GM20000 (cell line): ENCODE results near the gene C11orf98.

ENCODE experiments used
- DNase-seq: peaks from one replicate; pipeline ENCODE4 v3.0.0; 2012; ENCODE audit warnings: low spot score
- CTCF ChIP-seq: IDR thresholded peaks from 2 replicates; pipeline ENCODE4 v1.5.1; 2012; ENCODE audit warnings: mild to moderate bottlenecking, control low read depth; ENCODE audit errors: extremely low read depth, missing control alignments

C11orf98 gene

DNA sequence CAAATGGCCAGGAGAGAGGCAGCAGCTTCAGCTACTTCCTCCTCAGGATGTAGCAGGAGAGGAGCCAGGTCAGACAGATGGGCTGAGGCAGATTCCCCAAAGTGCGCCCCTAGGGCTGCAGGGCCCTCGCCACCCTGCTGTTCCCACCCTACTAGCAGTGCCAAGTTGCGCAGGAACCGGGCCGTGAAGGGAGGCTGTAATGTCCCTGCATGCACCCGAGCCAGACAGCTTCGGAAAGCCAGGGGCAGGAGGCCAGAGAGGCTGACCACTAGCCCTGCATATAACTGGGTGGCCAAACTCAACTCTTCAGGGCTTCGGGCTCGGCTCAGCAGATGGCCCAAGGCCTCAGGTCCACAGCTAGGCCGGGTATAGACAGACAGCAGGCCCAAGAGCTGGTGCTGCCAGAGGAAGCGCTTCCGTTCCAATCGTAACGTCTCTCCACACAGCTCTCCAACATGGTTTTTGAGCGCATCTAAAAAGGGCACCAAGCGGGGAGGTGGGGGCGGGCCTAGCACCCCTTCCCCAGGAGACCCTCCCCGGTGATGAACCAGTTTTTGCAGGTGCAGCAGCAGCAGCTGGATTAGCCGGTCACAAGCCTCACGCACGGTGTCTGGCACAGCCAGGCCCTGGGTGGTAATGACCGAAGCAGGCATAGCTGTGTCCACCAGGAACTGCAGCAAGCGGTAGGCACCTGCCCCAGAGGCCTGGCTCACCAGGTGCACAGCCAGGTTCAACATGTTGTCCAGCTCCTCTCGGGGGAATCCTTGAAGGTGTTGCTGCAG is 16.6 kb downstream of the C11orf98 start:
- no peak for TF ChIP-seq CTCF

DNA sequence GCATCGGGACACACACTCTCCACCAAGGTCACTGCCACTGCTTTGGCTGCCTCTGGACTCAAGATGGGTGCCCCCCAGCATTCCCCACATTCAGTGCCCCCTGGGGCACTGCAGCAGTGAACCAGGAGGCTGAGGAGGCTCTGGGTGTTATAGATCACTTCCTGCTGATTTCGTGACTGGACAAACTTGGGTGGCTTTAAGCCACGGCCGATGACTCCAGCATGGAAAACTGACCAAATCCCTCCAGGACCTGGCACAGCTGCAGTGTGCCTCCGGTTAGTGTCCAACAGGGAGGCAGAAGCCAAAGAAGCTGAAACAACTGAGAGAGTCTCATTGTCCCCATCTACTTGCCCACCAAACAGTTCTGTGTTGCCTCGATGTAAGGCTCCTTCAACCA is 17.4 kb downstream of the C11orf98 start:
- TF ChIP-seq CTCF = no peak
- DNase-seq = no peak

More for the DNA sequence above, 16.6 kb downstream of the C11orf98 start:
- no peak for DNase-seq

DNA sequence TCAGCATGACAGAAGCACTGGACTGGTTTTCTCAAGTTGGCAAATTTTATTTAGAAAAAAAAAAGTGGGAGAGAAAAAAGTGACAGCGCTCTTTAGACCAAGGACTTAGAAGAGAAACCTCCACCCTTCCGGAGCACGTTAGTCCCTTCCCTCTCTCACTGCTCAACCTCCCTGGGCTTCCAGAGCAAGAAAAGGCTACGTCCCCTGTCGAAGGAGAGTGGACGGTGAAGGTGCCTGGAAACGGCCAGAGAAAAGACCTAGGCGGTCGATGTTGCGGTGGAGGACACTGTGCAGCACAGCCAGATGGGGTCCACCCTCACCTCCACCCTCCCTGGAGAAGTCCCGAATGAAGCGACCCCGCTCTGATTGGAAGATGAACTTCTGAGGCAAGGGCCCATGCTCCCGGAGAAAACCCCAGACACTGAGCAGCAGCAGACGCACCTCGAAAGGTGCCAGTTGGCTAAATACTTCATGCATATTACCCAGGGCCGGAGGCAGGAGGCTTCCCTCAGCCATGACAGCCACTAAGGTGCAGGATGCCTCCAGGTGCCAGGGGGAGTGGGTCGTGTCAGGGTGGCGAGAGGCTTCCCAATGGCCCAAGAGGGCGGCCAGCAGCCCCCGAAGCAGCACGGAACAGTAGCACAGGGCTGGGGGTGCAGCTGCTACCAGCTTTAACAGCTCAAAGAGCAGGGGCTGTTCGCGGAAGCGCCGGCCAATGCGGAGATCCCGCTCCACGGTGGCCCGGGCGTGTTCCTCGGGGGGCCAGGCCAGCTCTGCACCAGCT is 18.0 kb downstream of the C11orf98 start:
- TF ChIP-seq CTCF = no peak
- DNase-seq = no peak

GRCh38 chr11:62645946-62646824 is 18.8 kb downstream of the C11orf98 start, which contains the start of gene GANAB:
GANAB (minus strand) TSS chr11:62646613; CDS start chr11:62646599, 14 bp downstream.
- no peak for TF ChIP-seq CTCF
- DNase-seq = peak; percentile 99

DNA sequence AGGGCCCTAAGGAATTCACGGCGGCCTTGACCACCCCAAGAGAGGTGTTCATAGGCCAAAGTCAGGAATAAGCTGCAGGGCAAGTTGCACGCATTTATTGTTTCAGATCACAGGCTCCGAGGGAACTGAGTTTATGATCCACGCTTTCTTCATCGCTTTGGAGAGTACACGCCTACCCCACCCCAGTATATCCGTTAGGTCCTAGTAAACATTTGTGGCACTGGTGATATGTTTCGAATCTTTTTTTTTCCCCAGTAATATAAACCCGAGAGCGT is 19.4 kb downstream of the C11orf98 start:
- DNase-seq = no peak
- no peak for TF ChIP-seq CTCF

GRCh38 chr11:62644220-62644619 is 20.8 kb downstream of the C11orf98 start:
- DNase-seq = no peak
- TF ChIP-seq CTCF = no peak

DNA sequence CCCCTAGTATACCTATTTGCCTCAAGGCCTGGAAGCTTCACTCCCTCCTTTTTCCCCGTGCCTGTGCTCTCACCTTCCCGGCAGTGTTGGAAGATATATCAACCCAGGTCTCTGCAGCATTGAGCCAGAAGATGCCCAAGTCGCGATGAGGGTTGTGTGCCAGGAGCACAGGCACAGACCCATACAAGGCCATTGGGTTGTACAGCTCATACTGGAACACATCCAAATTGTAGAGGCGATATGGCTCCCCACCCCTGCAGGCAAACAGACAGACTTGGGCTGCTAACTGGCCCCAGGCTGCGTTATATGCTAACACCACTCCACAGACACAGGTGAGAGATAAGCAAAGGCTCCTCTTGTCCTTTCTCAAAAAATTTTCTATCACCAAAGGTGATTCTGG is 32.5 kb downstream of the C11orf98 start:
- TF ChIP-seq CTCF = no peak
- no peak for DNase-seq
